Esophagus muscularis mucosa (tissue), 4 donors: ENCODE results near the gene MBD2. TPM values are rescaled to one million over a fixed set of nuclear protein-coding genes. Genes with fewer than 3 reads are reported as not detected.

Experiments used
- DNase-seq: peaks from one replicate; pipeline ENCODE4 v3.0.0-alpha.2; 2017; ENCODE audit errors: extremely low spot score
- H3K27ac ChIP-seq, 4 donors: fragments of 200-600 bp; sonication (generic); replicated peaks in 1 of 4; 1 replicate in 3 of 4; 2 replicates in 1 of 4; pipeline ENCODE4 v1.5.1; 2016 to 2019; ENCODE audit warnings: mild to moderate bottlenecking in 1 of 4
- H3K27me3 ChIP-seq, 4 donors: fragments of 200-600 bp; sonication (generic); one replicate each; pipeline versions ENCODE4 v1.5.1 to v1.6.0; 2016 to 2019
- H3K36me3 ChIP-seq, 4 donors: fragments of 200-600 bp; sonication (generic); one replicate each; pipeline ENCODE4 v1.5.1; 2016 to 2019
- H3K4me1 ChIP-seq, 4 donors: fragments of 200-600 bp; sonication (generic); one replicate each; pipeline ENCODE4 v1.5.1; 2016 to 2019
- H3K4me3 ChIP-seq, 4 donors: fragments of 200-600 bp; sonication (generic); 1 replicate in 2 of 4; 2 replicates in 2 of 4; pipeline ENCODE4 v1.5.1; 2016 to 2019; ENCODE audit warnings: mild to moderate bottlenecking in 4 of 4, moderate library complexity in 1 of 4
- H3K9me3 ChIP-seq, 4 donors: fragments of 200-600 bp; sonication (generic); 1 replicate in 3 of 4; 2 replicates in 1 of 4; pipeline ENCODE4 v1.5.1; 2016 to 2019
- CTCF ChIP-seq, 3 experiments: fragments of 200-600 bp in 2 of 3; fragments of 450-650 bp in 1 of 3; sonication (generic) in 2 of 3; IDR thresholded peaks; one replicate each; pipeline ENCODE4 v1.5.1; 2017 to 2019; ENCODE audit warnings: antibody characterized with exemption in 3 of 3, mild to moderate bottlenecking in 2 of 3, moderate library complexity in 1 of 3
- EP300 ChIP-seq: sonication (generic); formaldehyde crosslinking; IDR thresholded peaks from one replicate; pipeline ENCODE4 v1.6.1; 2017; ENCODE audit warnings: antibody characterized with exemption
- POLR2A ChIP-seq: fragments of 450-650 bp; IDR thresholded peaks from one replicate; pipeline ENCODE4 v1.6.1; 2017; ENCODE audit warnings: antibody characterized with exemption, moderate library complexity, mild to moderate bottlenecking, low read depth
- POLR2AphosphoS5 ChIP-seq, 2 donors: sonication (generic); formaldehyde crosslinking; IDR thresholded peaks; one replicate each; pipeline ENCODE4 v1.6.1; 2017; ENCODE audit warnings: antibody characterized with exemption in 2 of 2
- whole genome bisulfite sequencing: methylation state at CpG from one replicate; pipeline ENCODE4 v1.1.5; 2018; 5-methylcytosine and 5-hydroxymethylcytosine counted together
- intact Hi-C: fragments of 100-400 bp; cut with DNase I; formaldehyde crosslinking; loops from one replicate; pipeline ENCODE4 v1.15.1; 2023
- total RNA-seq, 4 donors: library from RNA; depleted of rRNA; stranded (reverse); fragments of >200 nt; gene quantifications; one replicate each; pipeline versions ENCODE4 v1.1.0 to v1.2.1, GENCODE V29; 2016

The MBD2 gene
- total RNA-seq, 4 donors from 2014 or later, result 30.7 to 43.9 (median 40.8) TPM

- Histone ChIP-seq H3K4me1 (no peaks in the 10 kb centered on the region), H3K9me3 (no peaks in the 10 kb centered on the region), H3K27ac (no peak overlapping the region), H3K27me3 (peaks cover 0 to 8% (median 0%) of the 10 kb centered on the region in 4 donors), H3K36me3 (no peaks in the 10 kb centered on the region), H3K4me3 (no peak overlapping the region)
- intact Hi-C loops, result no loop called here
- WGBS, result 45% methylated on average over 2 of the region's 2 CpGs
- no peak for DNase-seq
- TF ChIP-seq POLR2A, result no peak
- no peak for TF ChIP-seq POLR2AphosphoS5 (IDR thresholded peaks at IDR 0.05)
- no peak for TF ChIP-seq EP300
- TF ChIP-seq CTCF (IDR thresholded peaks at IDR 0.05), result no peak
Measured at GRCh38 chr18:54239601-54240000, 15.1 kb upstream of the MBD2 start.

- no peak overlapping the region for H3K27ac ChIP-seq
- H3K4me3 ChIP-seq, result no peak overlapping the region
- DNase-seq, result no peak
- H3K36me3 ChIP-seq, result no peaks in the 10 kb centered on the region
- 70% methylated on average over 2 of the region's 2 CpGs for WGBS
- TF ChIP-seq EP300 (no peak), POLR2A (no peak), CTCF (IDR thresholded peaks at IDR 0.05) (no peak), POLR2AphosphoS5 (IDR thresholded peaks at IDR 0.05) (no peak)
- H3K9me3 ChIP-seq, result no peaks in the 10 kb centered on the region
- intact Hi-C loops, result no loop called here
- no peaks in the 10 kb centered on the region for H3K4me1 ChIP-seq
- H3K27me3 ChIP-seq, result peaks cover 0 to 8% (median 0%) of the 10 kb centered on the region in 4 donors
Measured at GRCh38 chr18:54239091-54239490, 14.6 kb upstream of the MBD2 start.

GRCh38 chr18:54238173-54238936 is 13.9 kb upstream of the MBD2 start:
- Histone ChIP-seq H3K27ac (no peak overlapping the region), H3K27me3 (peaks cover 0 to 8% (median 0%) of the 10 kb centered on the region in 4 donors), H3K36me3 (no peaks in the 10 kb centered on the region), H3K4me1 (no peaks in the 10 kb centered on the region), H3K4me3 (no peak overlapping the region), H3K9me3 (no peaks in the 10 kb centered on the region)
- no peak for DNase-seq
- TF ChIP-seq EP300 (no peak), CTCF (IDR thresholded peaks at IDR 0.05) (no peak), POLR2AphosphoS5 (IDR thresholded peaks at IDR 0.05) (no peak), POLR2A (no peak)
- WGBS, result 78% methylated on average over 7 of the region's 7 CpGs
- intact Hi-C loops, result no loop called here

GRCh38 chr18:54235871-54236270 is 11.4 kb upstream of the MBD2 start:
- no peak for DNase-seq
- no peaks in the 10 kb centered on the region for H3K36me3 ChIP-seq
- 79% methylated on average over 8 of the region's 8 CpGs for WGBS
- no peaks in the 10 kb centered on the region for H3K4me1 ChIP-seq
- intact Hi-C loops, result no loop called here
- H3K27ac ChIP-seq, result no peak overlapping the region
- H3K4me3 ChIP-seq, result no peak overlapping the region
- H3K27me3 ChIP-seq, result no peaks in the 10 kb centered on the region
- H3K9me3 ChIP-seq, result no peaks in the 10 kb centered on the region
- TF ChIP-seq POLR2AphosphoS5 (IDR thresholded peaks at IDR 0.05) (no peak), CTCF (IDR thresholded peaks at IDR 0.05) (no peak)

- WGBS, result 97% methylated on average over 5 of the region's 5 CpGs
- no peak overlapping the region for H3K4me3 ChIP-seq
- TF ChIP-seq EP300 (no peak), CTCF (IDR thresholded peaks at IDR 0.05) (no peak)
- H3K27me3 ChIP-seq, result no peaks in the 10 kb centered on the region
- DNase-seq, result no peak
- intact Hi-C loops, result no loop called here
- no peaks in the 10 kb centered on the region for H3K36me3 ChIP-seq
- no peaks in the 10 kb centered on the region for H3K9me3 ChIP-seq
- H3K4me1 ChIP-seq, result no peaks in the 10 kb centered on the region
- H3K27ac ChIP-seq, result no peak overlapping the region
Measured at GRCh38 chr18:54233747-54234146, 9.3 kb upstream of the MBD2 start.
